Neural cell (in vitro differentiated cells): ENCODE results near the gene MAP2K6. TPM values are rescaled to one million over a fixed set of nuclear protein-coding genes. Genes with fewer than 3 reads are reported as not detected.

Source experiments
- H2AFZ ChIP-seq: fragments of 200-600, 300-800 bp; sonication (generic), shearing (Covaris generic); 2 replicates; pipeline ENCODE4 v1.6.0; 2014; ENCODE audit warnings: low read depth, mild to moderate bottlenecking, antibody characterized with exemption, low read length, moderate library complexity
- H3F3A ChIP-seq: fragments of 200-600 bp; shearing (Covaris generic); 2 replicates; pipeline ENCODE4 v1.6.1; 2016; ENCODE audit warnings: mild to moderate bottlenecking, moderate library complexity, mixed read lengths, antibody characterized with exemption, low read length; ENCODE audit not compliant: insufficient read depth, poor library complexity, severe bottlenecking
- H3K27ac ChIP-seq: fragments of 200-600, 300-800 bp; sonication (generic), shearing (Covaris generic); 2 replicates; pipeline ENCODE4 v1.5.1; 2014; ENCODE audit warnings: mild to moderate bottlenecking, low read length, moderate library complexity
- H3K27me3 ChIP-seq: fragments of 300-800, 200-600 bp; sonication (generic), shearing (Covaris generic); 2 replicates; pipeline ENCODE4 v1.6.0; 2014; ENCODE audit warnings: mild to moderate bottlenecking, low read depth, low read length, moderate library complexity; ENCODE audit not compliant: insufficient read depth
- H3K36me3 ChIP-seq: fragments of 300-800, 200-600 bp; sonication (generic), shearing (Covaris generic); 2 replicates; pipeline ENCODE4 v1.5.1; 2014; ENCODE audit warnings: mild to moderate bottlenecking, antibody characterized with exemption, low read length, moderate library complexity; ENCODE audit not compliant: insufficient read depth
- H3K4me2 ChIP-seq: fragments of 300-800, 200-600 bp; sonication (generic), shearing (Covaris generic); 2 replicates; pipeline ENCODE4 v1.6.0; 2014; ENCODE audit warnings: mild to moderate bottlenecking, low read length
- H3K4me3 ChIP-seq: fragments of 300-800, 200-600 bp; sonication (generic), shearing (Covaris generic); 2 replicates; pipeline ENCODE4 v1.5.1; 2014; ENCODE audit warnings: mild to moderate bottlenecking, low read length, moderate library complexity
- H3K79me2 ChIP-seq: fragments of 200-600 bp; shearing (Covaris generic); replicated peaks from 2 replicates; pipeline ENCODE4 v1.6.0; 2014; ENCODE audit warnings: mild to moderate bottlenecking, low read length, moderate library complexity; ENCODE audit not compliant: insufficient read depth
- H3K9ac ChIP-seq: fragments of 300-800, 200-600 bp; sonication (generic), shearing (Covaris generic); 2 replicates; pipeline ENCODE4 v1.6.1; 2016; ENCODE audit warnings: mild to moderate bottlenecking, low read length, mixed read lengths
- H3K9me2 ChIP-seq: fragments of 200-600 bp; shearing (Covaris generic); 2 replicates; pipeline ENCODE4 v1.6.1; 2016; ENCODE audit warnings: mild to moderate bottlenecking, low read length, mixed read lengths; ENCODE audit not compliant: insufficient read depth
- H3K9me3 ChIP-seq: fragments of 200-600, 300-800 bp; sonication (generic), shearing (Covaris generic); 2 replicates; pipeline ENCODE4 v1.6.1; 2016; ENCODE audit warnings: mild to moderate bottlenecking, mixed run types, low read length, moderate library complexity, mixed read lengths
- H4K20me1 ChIP-seq: fragments of 200-600 bp; shearing (Covaris generic); 2 replicates; pipeline ENCODE4 v1.6.1; 2016; ENCODE audit warnings: mild to moderate bottlenecking, mixed run types; ENCODE audit not compliant: insufficient read depth
- EP300 ChIP-seq: fragments of 450-650 bp; conservative IDR thresholded peaks from 2 replicates; pipeline ENCODE4 v1.6.1; 2014; ENCODE audit warnings: antibody characterized with exemption, mild to moderate bottlenecking, moderate library complexity; ENCODE audit not compliant: poor library complexity, severe bottlenecking
- EZH2 ChIP-seq: fragments of 200-600, 300-800 bp; shearing (Covaris generic), sonication (generic); IDR thresholded peaks from 2 replicates; pipeline ENCODE4 v1.6.1; 2014; ENCODE audit warnings: antibody characterized with exemption, low read length, borderline replicate concordance, mild to moderate bottlenecking; ENCODE audit not compliant: insufficient read depth, poor library complexity, severe bottlenecking
- MXI1 ChIP-seq: fragments of 450-650 bp; conservative IDR thresholded peaks from 2 replicates; pipeline ENCODE4 v1.6.1; 2014; ENCODE audit warnings: antibody characterized with exemption, mild to moderate bottlenecking; ENCODE audit not compliant: poor library complexity, severe bottlenecking
- POLR2AphosphoS5 ChIP-seq: IDR thresholded peaks from 2 replicates; pipeline ENCODE4 v1.6.1; 2012
- RAD21 ChIP-seq: fragments of 450-650 bp; conservative IDR thresholded peaks from 2 replicates; pipeline ENCODE4 v1.6.1; 2014; ENCODE audit warnings: antibody characterized with exemption, mild to moderate bottlenecking, moderate library complexity
- REST ChIP-seq: IDR thresholded peaks from 2 replicates; pipeline ENCODE4 v1.6.1; 2012; ENCODE audit warnings: borderline replicate concordance
- SMC3 ChIP-seq: fragments of 450-650 bp; conservative IDR thresholded peaks from 2 replicates; pipeline ENCODE4 v1.6.1; 2014; ENCODE audit warnings: antibody characterized with exemption, mild to moderate bottlenecking, moderate library complexity; ENCODE audit not compliant: poor library complexity
- TAF1 ChIP-seq: IDR thresholded peaks from 2 replicates; pipeline ENCODE4 v1.6.1; 2012; ENCODE audit warnings: low read depth
- polyA plus RNA-seq: library from polyadenylated mRNA; depleted of rRNA; stranded (reverse); fragments of >200 nt; gene quantifications from 2 replicates; pipeline ENCODE4 v1.2.3, GENCODE V29; 2014
- TF ChIP-seq, protein P1 (sequence below): fragments of 450-650 bp; IDR thresholded peaks from 2 replicates; pipeline ENCODE4 v1.5.1; 2014; ENCODE audit warnings: antibody characterized with exemption, mild to moderate bottlenecking, moderate library complexity; ENCODE audit not compliant: poor library complexity, severe bottlenecking

Gene MAP2K6
- polyA plus RNA-seq, 1 donor from 2014 or later, result 10.5 TPM

- Histone ChIP-seq H3K9me2 (no peaks in the 10 kb centered on the region), H4K20me1 (no peaks in the 10 kb centered on the region), H3K9me3 (no peaks in the 10 kb centered on the region), H3K36me3 (no peaks in the 10 kb centered on the region), H3F3A (no peaks in the 10 kb centered on the region), H3K9ac (no peak overlapping the region), H3K79me2 (peaks cover 4% of the 10 kb centered on the region), H3K27ac (no peak overlapping the region), H3K27me3 (no peaks in the 10 kb centered on the region), H3K4me3 (no peak overlapping the region), H2AFZ (no peak overlapping the region), H3K4me2 (no peak overlapping the region)
- TF ChIP-seq, protein P1, sequence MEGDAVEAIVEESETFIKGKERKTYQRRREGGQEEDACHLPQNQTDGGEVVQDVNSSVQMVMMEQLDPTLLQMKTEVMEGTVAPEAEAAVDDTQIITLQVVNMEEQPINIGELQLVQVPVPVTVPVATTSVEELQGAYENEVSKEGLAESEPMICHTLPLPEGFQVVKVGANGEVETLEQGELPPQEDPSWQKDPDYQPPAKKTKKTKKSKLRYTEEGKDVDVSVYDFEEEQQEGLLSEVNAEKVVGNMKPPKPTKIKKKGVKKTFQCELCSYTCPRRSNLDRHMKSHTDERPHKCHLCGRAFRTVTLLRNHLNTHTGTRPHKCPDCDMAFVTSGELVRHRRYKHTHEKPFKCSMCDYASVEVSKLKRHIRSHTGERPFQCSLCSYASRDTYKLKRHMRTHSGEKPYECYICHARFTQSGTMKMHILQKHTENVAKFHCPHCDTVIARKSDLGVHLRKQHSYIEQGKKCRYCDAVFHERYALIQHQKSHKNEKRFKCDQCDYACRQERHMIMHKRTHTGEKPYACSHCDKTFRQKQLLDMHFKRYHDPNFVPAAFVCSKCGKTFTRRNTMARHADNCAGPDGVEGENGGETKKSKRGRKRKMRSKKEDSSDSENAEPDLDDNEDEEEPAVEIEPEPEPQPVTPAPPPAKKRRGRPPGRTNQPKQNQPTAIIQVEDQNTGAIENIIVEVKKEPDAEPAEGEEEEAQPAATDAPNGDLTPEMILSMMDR, result no peak
- no peak for TF ChIP-seq EP300
- TF ChIP-seq POLR2AphosphoS5, result no peak
- TF ChIP-seq REST, result no peak
- TF ChIP-seq SMC3, result no peak
- TF ChIP-seq MXI1, result no peak
- TF ChIP-seq RAD21, result no peak
- no peak for TF ChIP-seq EZH2
- TF ChIP-seq TAF1, result no peak
These were observed 23.0 kb downstream of the MAP2K6 start for GRCh38 chr17:69437475-69437874.

DNA sequence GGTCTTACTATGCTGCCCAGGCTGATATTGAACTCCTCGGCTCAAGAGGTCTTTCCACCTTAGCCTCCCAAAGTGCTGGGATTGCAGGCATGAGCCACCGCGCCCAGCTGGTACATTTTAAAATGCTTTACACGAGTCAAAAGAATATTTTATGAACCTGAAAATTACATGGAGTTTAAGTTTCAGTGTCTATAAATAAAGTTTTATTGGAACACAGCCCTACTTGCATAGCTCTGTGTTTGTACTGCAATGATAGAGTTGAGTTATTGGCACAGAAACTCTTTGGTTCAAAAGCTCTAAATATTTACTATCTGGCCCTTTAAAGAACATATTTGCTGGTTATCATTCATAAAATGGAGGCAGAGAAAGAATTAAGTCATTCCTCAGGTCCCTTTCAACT is 24.3 kb downstream of the MAP2K6 start:
- Histone ChIP-seq H3K9ac (no peak overlapping the region), H4K20me1 (no peaks in the 10 kb centered on the region), H3K4me3 (no peak overlapping the region), H3F3A (no peaks in the 10 kb centered on the region), H2AFZ (no peak overlapping the region), H3K9me3 (no peaks in the 10 kb centered on the region), H3K9me2 (no peaks in the 10 kb centered on the region), H3K79me2 (peaks cover 4% of the 10 kb centered on the region), H3K27ac (no peak overlapping the region), H3K27me3 (no peaks in the 10 kb centered on the region), H3K4me2 (no peak overlapping the region), H3K36me3 (no peaks in the 10 kb centered on the region)
- no peak for TF ChIP-seq MXI1
- TF ChIP-seq EZH2, result no peak
- no peak for TF ChIP-seq POLR2AphosphoS5
- no peak for TF ChIP-seq EP300
- TF ChIP-seq, protein P1, result no peak
- TF ChIP-seq REST, result no peak
- no peak for TF ChIP-seq RAD21
- TF ChIP-seq SMC3, result no peak
- no peak for TF ChIP-seq TAF1
